GM18861 (cell line): ENCODE measurements around the gene GRIP2.

ENCODE experiments used
- ATAC-seq: cut with Tn5 transposase; IDR thresholded peaks from one replicate; pipeline ENCODE4 v1.9.1; 2021; ENCODE audit not compliant: unreplicated experiment

The GRIP2 gene

DNA sequence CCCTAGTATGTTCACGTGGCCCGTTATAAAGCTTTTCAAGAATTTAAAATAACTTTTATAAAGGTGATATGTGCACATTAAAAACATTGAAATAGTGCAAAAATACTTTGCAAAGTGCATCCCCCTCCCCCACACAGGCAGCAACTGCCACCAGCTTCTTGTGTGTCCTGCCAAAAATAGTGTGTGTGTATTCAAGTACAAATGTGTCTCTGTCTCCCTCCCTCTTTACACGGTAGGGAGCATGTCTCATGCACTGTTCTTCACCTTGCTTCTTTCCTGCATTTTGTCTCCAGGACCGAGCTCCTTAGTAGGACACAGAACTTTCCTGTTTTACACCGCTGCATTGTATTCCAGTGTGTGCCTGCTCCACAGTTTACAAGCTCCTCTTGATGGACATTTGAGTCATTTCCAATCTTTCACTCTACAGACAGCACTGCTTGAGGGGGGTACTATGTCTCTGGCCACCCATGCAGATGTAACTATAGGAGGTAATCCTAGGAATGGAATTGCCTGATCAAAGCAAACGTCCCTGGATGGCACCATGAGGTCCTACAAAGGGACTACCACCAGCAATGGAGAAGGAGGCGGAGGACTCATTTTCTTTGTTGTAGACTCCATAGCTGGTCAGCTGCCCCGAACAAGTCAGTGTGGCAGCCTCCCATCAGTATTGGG is 85.4 kb downstream of the GRIP2 start:
- ATAC-seq: no peak

DNA sequence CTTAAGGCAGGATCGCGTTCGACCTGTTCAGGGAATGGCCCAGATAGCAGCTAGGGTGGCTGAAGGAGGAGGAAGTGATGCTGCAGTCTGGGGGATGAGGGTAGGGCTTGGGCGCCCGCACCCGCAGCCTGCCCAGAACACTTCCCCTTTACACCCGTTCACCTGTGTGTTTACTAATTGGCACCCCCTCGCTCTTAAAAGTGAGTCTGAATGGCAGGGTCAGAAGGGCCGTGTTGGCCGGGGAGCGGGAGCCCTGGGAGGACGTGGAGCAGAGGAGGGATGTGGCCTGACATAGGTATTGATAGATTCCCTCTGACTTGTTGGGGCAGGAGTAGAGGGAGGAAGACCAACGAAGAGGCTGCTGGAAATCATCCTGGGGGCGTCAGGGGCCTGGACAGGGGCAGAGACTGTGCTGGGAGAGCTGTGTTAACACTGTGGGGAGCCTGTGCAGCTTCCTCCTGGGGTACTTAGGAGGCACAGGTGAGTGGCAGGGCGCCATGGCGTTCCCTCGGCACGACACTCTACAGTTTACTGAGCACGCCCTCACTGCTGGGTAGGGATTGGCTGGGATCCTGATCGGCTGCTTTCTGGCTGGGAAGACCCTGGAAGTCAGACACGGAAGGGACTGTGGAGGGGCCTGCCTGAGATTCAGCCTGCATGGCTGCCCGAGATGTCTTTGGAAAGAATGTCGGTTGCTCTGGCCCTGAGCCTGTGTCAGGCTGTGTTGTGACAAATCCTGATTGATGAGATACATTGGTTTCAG is 86.1 kb downstream of the GRIP2 start:
- ATAC-seq: no peak

DNA sequence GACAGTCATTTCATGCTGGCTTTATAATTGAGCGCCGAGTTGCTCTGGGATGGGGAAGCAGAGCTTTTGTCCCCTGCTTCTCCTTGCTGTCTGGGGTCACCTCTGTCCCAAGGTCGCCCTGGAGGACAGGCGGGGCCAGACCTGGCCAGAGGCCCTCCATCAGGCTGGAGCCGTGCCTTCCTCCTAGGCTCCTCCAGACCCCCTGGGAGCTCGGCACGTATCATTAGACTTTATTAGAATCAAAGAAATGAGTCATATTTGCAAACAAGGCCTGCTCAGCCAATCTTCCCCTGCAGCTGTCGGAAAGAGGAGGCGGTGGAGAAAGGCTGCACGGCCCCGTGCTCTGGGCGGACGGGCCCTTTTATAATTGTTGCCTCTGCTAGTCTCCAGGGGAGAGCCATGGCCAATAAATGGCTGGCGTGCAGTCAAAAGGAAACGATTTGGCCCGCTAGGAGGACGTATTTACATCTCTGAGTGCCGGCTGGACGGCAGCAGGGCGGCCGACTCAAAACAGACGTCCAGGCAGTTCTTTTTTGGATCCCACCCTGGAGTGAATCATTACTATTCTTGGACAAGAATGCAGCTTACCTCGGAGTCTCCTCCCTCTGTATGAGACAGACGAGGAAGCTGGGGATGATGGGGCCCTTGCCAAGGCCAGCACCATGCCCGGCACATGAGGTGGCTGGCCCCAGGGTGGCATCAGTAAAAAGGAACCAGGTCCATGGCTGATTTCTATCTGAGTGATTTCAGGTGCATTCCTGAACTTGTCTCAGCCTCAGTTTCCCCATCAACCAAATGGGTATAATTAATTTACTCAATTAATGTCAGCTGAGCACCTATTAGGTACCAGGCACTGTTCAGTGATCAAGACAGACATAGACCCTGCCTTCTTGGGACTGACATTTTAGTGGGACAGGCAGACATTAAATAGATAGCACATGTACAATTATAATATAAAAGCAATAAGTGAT is 87.1 kb downstream of the GRIP2 start:
- ATAC-seq: no peak

DNA sequence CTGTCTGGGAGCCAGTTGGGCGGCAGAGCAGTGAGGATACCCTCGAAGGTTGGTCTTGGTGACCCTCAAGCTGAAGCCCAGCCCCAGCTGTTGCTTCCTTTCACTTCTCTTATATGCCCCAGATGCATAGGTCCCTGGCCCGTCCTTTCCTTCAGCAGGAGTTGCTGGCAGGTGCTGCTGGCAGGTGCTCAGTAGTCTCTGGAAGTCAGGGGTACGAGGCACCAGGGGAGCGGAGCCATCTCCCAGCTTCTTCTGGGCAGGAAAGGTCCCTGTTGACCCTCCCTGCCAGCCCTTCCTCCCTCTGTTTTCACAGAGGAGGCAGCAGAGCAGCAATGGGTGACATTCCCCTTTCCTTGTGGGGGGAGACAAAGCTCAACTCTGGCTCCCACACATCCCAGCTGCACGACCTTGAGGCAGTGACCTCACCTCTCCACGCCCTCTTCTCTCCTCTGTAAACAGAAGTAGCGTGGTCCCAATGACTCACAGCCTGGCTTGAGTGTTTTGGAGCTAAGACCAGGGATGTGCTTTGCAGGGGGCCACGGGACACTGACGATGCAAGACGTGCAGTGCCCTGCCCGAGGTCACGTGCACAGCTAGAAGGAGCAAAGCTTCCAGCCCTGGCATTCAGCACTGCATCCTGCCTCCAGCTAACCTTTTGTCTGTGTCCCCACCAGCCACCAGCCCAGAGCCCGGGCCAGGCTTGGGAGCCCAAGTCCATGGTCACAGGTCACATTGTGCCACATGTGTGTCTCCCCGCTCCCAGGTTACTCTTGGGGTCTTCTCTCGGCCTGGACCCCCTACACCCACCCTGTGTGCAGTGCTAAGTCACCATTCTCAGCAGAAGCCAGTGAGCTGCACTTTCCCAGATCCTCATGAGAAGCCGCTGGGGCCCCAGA is 88.0 kb downstream of the GRIP2 start:
- ATAC-seq: no peak

DNA sequence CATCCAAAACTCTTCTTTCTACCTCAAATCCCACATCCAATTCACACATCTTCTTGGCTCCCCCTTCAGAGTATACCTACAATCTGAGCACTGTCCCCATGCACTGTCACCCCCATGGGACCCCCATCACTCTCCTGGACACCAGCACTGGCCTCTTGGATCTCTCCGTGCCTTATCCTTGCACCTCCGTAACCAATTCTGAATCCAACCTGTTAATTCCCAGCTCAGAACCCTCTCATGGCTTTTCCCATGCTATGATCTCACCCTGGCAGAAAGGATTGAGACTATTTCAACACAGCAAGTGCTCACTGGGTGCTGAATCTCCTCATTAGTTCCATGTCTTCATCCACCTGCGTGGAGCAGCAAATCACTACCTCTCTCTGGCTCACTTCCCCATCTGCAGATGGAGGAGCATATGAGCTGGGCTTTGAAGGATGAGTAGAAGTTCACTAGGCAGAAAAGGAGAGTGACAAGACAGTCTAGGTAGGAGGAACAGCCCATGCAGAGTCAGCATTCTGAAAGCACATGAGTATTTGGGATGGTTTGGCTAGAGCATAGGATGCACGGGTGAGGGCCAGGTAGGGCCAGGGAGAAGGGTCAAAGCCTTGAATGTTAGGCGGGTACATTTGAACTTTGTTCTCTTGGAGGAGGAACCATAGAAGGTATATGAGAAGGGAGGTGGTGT is 89.1 kb downstream of the GRIP2 start:
- no peak for ATAC-seq

DNA sequence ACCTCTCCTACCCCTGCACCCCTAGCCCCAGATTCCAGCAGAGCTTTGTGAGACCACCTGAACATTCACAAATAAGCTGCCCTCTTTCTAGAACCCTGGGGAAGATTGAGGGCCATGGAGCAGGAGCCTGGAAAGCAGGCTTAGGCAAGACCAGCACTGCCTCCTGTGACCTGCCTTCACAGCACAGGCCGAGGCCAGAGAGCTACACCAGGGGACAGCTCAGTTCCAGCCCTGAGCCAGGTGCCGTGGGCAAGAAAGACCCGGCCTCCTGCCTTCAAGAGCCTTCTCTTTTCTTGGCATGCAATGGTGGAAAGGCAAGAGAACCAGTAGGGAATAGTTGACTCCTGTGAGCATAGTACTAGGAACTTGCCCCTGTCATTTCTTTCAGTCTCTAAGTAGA is 89.6 kb downstream of the GRIP2 start:
- ATAC-seq: no peak

DNA sequence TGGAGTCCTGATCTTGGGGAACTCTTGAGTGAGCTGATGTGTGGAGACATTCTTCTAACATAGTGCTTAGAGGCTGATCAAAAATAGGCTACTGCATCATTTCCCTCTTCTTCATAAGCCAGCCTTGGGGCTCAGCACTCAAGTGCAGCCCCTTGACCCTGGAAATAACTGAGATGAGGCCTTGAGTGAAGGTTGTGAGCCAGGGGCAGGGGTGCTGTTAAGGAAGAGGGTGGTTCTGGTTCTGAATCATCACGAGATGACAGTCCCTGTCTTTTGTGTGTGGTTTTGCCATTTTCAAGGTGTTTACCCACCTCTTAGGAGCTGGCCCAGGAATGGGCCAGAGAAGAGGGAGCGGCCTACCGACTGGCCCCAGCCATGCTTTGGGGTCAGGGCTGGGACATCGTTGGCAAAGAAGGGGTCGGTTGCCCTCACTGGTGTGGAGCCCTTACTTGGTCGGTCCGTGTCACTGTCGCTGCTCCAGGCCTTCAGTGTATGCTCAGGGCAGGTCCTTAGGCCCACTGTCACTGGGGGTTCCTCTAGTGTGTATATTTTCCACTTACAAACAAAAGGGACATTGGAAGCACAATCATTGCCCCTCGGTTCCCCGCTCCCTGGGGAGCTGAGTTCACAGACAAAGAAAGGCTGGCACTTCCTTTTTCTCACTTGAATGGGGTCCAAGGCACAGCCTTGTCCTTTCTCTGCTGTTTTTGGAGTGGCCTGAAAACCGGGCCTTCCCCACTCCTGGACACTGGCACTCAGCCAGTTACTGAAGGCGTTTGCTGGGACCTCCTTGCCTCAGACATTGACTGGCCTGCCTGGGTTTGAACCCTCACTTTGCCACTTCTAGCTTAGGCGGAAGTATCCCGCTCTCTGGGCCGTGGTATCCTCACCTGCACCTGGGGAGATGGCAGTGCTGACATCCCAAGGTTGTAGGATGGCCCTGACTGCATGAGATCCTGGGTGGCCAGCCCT is 91.1 kb downstream of the GRIP2 start:
- ATAC-seq: no peak

DNA sequence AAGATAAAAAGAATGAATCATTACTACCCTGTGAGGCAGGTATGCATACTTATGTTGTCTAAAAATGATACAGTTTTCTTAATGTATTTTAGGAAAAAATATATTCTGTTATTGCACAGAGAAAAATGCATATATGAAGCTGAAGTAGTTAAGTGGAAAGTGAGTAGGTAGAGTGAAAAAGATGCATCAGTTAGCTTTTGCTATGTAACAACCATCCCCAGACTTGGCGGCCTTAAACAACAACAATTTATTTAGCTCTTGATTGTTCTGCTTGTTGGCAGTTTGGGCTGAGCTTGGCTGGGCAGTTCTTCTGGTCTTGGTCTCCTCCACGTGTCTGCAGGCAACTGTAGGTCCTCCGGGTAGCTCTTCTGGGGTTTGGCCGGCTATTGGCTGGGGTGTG is 92.1 kb downstream of the GRIP2 start:
- no peak for ATAC-seq

DNA sequence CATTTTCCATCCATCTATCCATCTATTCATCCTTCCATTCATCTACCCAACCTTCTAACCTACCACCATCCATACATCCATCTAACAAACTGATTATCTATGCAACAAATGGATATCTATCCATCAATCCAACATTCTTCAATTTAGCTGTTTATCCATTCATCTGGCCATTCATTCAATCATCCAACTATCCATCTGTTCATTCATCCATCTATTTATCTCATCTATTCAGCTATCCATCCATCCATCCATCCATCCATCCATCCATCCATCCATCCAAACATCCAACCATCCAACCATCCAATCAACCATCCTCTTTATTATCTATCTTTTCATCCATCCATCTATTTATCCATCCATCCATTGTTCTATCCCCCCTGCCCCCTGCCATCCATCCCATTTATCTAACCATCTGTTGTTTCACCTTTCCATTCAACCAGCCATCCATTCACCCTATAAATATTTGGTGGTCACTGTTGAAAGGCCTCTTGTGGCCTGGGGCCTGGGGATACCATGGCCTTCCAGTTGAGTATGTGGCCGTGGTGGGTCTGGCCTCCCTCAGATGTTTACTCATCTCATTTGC is 93.1 kb downstream of the GRIP2 start:
- no peak for ATAC-seq

DNA sequence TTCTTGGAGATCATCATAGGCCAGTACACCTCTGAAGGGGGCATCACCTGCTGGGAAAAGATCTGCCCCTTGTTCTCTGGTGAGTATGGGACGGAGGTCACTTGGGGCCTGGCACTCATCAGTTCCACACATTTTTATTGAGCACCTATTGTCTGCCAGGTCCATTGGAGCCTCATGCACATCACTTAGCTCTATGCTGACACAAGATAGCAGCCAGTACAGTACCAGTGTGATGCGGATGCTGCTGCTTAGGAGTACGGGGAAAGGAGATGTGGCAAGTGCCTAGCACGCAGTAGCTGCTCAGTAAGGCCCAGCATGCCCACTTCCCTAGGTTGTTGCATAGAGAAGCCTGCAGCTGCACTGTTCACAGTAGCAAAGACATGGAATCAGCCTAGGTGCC is 94.4 kb downstream of the GRIP2 start:
- no peak for ATAC-seq

DNA sequence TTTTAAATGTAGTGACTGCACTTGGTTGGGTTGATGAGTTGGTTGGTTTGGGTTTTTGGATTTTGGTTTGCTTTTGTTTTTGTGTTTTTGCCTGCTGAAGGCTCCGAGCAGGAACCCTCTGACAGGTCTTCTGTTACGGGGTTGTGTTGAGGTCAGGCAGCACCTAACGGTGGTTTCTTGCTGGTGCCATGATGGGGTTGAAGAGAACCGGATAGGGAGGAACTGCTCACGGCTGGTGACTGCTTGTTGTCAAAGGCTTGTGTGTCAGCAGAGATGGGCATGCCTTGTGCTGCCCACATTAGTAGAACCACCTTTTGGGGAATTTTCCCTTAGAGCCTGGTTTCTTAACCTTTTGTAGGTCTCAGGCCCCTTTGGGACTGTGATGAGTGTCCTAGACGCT is 95.8 kb downstream of the GRIP2 start:
- ATAC-seq: no peak

DNA sequence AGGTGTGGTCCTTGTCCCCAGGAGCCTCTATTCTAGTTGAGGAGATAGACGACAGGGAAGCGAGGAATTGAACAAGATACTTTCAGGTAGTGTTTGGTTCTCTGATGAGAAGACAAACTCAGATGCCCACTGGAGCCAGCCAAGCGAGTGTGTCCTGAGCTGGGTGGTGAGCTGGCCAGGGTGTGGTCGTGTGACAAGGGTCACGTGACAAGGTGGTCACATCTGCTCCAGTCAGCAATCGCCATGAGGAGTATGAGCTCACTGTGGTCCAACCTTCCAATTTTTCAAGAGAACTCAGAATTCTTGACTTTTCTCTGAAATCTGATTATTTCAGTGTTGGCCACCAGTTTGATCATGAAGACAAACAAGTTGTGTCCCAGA is 98.2 kb downstream of the GRIP2 start:
- ATAC-seq: no peak

DNA sequence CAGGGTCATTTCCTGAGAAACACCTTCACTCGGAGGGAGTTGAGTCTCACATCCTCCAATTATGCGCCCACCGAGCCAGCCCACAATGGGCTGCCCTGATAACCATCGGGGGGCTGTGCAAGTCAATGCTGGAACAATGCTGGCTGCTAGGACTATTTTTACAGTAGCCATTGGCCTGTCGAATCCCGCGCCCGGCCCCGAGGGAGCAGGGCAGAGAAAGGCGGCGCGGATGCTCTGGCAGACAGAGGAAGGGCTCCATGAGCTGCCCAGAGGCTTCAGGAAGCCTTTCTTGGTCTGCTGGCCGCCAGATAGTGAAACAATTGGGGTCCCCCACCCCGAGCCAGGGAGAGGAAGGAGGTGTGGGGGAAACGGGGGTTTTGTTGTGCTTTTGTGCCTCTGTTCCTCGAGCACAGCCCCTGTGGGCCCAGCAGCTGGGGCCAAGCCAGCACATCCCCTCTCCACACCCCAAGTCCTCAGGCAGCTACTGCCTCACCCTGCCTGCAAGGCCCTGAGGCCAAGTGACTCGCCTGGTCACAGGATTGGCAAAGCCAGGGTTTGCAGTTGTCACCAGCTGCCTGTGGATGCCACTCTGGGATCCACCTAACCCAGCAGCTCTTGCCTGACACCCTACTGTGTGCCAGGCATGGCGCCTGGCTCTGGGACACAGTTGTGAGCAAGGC is 98.8 kb downstream of the GRIP2 start:
- no peak for ATAC-seq

DNA sequence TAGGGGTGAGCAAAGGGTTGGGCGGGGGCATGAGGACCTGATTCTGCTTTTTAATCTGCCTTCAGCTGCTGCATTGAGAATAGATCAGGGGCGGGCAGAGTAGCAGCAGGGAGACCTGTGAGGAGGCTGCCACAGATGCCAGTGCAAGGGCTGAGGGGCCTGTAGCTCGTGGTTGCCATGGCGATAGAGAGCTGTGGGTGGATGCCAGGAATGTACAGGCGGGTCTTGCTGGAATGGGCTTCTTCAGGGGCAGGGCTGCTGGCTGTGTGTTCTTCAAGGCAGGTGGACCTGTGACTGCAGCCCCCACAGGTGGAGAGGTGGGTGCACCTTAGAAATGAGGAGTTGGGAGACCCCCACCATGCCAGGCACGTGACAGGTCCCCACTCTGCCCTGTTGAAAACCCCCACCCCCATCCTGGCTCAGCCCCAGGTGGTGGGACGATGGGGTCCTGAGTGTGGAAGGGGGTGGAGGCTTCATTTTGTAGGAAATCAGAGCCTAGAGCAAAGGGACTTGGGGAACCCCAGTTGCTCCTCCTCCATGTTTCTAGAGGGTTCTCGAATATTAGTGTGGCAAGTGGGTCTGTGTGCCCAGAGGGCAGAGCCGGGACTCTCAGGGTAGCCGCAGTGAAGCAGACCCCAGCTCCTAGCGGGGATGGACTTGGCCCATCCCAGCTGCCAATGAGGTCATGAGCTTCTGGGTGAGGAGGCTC is 99.5 kb downstream of the GRIP2 start:
- ATAC-seq: no peak

DNA sequence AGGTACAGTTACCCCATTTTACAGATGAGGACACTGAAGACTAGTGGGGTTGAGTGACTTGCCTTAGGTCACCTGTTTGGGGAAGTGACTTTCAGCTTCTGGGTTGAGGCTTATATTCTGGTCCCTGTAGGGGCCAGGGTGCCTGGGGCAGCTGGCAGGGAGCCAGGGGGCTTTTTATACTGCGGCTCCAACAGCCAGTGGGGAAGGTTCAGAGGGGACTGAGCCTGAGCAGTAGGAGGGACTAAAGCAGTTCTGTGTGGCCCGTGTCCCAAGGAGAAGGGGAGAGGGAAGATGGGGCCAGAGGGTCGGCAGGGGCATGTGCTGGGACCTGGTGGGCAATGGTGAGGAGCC is 100.0 kb downstream of the GRIP2 start:
- ATAC-seq: no peak

DNA sequence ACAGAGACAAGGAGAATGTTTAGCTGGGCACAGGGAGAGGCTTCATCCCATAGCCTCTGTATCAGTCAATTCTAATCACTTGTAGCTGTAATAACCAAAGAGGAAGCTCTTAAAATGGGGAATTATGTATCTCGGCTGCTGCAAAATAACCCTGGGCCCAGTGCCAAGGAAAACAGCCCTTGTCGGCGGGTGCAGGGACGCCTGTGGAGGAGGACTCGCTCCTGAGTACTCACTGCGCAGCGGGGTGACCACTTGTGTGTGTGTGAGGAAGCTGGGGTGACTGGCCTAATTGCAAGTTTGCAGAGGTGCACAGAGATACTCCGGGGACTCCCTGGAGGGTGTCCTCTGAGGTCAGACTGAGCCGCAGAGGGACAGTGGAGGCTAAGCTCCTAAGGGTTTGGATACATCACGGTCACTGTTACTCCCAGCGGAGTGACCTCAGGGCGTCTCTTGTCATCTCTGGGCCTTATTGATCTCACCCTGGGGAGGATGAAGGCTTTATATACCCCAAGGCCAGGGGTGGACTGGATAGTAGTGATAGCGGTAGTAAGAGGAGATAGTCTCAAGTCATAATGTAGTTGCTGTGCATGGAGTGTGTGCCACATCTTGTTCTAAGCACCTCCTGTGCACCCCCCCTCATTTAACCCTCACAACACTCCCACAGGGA is 100.5 kb downstream of the GRIP2 start:
- ATAC-seq: no peak
